NK-92 (cell line): ENCODE results near the gene COX5B.
"Not testable (repeated sequence)": the region's sequence is repeated elsewhere in the genome, so short reads cannot be mapped to it uniquely, and the experiment has no call there.

Experiments
- DNase-seq: peaks from one replicate; lab custom pipeline; 2025; ENCODE audit not compliant: unreplicated experiment; lab: John Stamatoyannopoulos, UW

The COX5B gene, protein sequence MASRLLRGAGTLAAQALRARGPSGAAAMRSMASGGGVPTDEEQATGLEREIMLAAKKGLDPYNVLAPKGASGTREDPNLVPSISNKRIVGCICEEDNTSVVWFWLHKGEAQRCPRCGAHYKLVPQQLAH

GRCh38 chr2:97645695-97646629 lies at the start of gene COX5B:
Gene COX5B, plus strand, starts transcription at chr2:97646062. Its CDS starts 25 bp downstream, at chr2:97646087.
- DNase-seq, result peak; percentile 93

DNA sequence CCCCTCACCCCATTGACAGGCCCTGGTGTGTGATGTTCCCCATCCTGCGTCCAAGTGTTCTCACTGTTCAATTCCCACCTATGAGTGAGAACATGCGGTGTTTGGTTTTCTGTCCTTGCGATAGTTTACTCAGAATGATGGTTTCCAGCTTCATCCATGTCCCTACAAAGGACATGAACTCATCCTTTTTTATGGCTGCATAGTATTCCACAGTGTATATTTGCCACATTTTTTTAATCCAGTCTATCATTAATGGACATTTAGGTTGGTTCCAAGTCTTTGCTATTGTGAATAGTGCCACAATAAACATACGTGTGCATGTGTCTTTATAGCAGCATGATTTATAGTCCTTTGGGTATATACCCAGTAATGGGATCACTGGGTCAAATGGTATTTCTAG lies 49.7 kb upstream of the COX5B start:
- not testable (repeated sequence) for DNase-seq

- not testable (repeated sequence) for DNase-seq
Measured at GRCh38 chr2:97601537-97601936, 44.3 kb upstream of the COX5B start.

- not testable (repeated sequence) for DNase-seq
Measured at GRCh38 chr2:97605109-97605508, 40.8 kb upstream of the COX5B start.

GRCh38 chr2:97605524-97606339 lies 40.1 kb upstream of the COX5B start:
- not testable (repeated sequence) for DNase-seq

DNA sequence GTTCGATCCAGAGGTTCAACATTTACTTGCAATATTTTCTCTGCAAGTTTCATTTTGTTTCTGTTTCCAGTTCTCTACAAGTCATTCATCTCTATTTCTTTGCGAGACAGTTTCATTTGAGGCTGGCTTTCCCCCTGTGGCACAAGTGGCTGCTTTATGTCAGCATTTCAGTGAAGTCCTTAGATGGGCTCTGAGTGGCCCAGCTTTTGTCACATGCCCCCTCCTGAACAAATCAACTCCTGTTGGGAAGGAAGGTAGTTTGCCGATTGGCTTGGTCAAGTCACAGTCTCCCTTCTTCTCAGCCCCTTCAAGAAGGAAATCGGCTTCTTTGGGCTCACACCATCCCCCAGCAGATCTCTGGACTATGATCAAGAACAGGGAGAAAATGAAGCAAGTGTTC lies 37.1 kb upstream of the COX5B start:
- not testable (repeated sequence) for DNase-seq

- DNase-seq, result not testable (repeated sequence)
Measured at GRCh38 chr2:97611895-97612294, 34.0 kb upstream of the COX5B start.

DNA sequence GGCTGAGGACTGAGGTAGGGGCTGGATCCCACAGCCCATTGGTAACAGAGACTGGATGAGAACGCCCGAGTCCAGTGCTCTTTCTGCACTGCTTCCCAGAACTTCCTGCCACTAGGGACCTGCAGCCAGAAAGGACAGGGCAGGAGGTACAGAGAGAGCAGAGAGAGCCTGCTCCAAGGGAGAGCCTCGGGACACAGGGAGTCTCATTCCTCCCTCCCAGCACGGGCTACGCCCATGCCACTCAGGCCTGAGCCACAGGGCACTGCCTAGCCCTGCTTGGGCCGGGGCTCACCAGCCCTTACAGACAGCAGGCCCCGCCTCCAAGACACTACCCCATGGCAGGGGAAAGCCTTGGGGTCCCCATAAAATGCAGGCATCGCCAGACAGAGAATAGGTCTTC lies 30.1 kb upstream of the COX5B start:
- not testable (repeated sequence) for DNase-seq

GRCh38 chr2:97617911-97618310 lies 28.0 kb upstream of the COX5B start:
- DNase-seq, result no peak

GRCh38 chr2:97618939-97619827 lies 26.7 kb upstream of the COX5B start:
- not testable (repeated sequence) for DNase-seq

DNA sequence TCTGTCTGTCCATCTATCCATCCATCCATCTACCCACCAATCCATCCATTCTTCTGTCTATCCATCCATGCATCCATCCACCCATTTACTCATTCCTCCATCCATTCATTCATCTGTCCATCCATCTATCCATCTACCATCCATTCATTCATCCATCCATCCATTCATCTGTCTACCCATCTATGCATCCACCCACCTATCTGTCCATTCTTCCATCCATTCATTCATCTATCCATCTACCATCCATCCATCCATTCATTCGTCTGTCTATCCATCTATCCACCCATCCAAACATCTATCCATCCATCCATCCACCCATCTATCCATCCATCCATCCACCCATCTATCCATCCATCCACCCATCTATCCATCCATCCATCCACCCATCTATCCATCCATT lies 25.4 kb upstream of the COX5B start:
- DNase-seq, result not testable (repeated sequence)

GRCh38 chr2:97622976-97623375 lies 22.9 kb upstream of the COX5B start:
- DNase-seq, result not testable (repeated sequence)

GRCh38 chr2:97625354-97626048 lies 20.4 kb upstream of the COX5B start:
- DNase-seq, result not testable (repeated sequence)

- DNase-seq, result not testable (repeated sequence)
Measured at GRCh38 chr2:97626049-97626430, 19.8 kb upstream of the COX5B start.

DNA sequence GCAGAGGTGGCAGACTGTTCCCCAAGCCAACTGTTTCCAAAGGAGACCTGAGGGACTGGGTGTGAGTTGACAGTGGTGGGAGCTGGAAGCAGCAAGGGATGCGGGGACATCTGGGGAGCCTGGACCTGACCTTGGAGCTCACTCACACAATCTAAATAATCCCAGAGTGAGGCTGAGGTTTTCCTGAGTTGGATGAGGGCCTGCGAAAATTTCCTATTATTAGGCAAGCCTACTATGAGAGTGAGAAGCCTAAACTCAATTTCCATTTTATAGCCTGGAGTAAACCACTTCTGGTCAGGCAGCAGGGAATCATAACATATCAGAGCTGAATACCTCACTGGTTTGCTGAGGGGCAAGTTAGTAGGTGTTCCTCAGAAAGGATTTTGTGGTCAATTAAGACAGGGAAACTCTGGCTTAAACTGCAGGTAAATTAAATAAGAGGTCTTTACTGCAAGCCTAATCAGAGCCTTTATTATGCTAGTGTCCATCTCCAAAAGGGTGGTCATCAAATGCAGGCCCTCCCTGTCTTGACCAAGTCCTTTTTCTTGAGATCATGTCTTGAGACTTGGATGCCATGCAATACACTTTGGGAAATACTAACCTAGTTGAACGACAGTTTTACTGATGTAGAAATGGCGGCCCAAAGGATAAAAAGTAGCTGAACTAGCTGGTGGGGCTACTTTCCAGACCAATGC lies 1.7 kb upstream of the COX5B start:
- no peak for DNase-seq

DNA sequence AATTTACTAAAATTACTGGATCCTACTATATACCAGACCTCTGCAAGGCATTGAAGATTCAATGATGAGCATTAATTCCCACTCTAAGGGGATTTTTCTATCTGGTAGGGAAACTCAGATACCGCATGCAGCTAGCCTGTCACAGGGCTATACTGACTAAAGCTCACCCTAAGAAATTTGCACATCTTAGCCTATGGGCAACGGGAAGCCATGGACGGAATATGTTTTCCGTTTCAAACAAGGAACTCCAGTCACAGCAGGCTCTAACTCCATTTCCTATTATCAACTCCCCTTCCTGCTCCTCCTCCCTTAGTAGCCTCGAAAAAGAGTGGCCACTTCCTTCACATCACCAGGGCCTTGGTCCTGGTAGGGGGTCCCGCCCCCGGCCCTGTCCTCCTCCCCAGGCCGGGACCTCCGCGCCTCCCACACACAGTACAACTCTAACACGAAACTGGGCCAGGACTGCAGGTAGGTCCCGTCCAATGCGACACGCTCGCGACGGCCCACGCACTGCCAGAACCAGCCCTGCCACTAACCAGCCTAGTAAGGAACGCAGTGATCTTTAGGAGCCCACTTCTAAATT lies 659 bp upstream of the COX5B start:
- no peak for DNase-seq

GRCh38 chr2:97646977-97647376 lies 1.1 kb downstream of the COX5B start:
- DNase-seq, result no peak

DNA sequence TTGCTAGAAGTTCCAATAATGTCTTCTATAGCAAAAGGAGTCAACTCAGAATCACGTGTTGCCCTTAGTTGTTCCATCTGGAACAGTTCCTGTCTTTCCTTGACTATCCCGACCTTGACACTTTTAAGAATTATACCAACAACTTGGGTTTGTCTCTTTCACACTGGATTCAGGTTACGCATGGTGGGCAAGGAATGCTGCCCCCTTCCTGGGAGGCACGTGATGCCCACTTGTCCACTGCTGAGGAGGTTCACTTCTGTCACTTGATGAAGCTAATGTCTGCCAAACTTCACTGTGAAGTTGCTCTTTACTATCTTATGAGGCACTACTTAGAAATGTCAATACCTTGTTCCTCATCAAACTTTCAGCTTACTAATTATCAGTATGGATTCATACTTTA lies 5.3 kb downstream of the COX5B start:
- no peak for DNase-seq

DNA sequence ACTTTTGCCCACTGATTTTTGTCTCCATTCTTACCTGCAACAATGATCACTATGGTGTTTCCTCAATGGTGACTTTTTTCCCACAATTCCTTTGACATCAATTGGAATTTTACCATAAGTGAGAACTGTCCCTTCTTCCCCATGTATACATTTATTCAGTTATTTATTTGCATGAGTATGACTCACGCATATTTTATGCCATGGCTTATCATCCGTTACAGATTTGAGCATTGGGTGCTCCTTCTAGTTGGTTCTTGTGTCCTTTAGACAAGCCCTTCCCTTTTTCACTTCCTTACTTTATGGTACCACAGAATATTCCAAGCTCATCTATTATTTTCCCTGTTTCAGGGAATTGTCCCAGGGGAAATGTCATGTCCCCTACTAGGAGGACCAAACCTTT lies 7.6 kb downstream of the COX5B start:
- no peak for DNase-seq
